HG03558 (cell line): ENCODE data around the gene DTNBP1.

Source experiments
- ATAC-seq: cut with Tn5 transposase; IDR thresholded peaks from one replicate; pipeline ENCODE4 v1.9.1; 2021; ENCODE audit warnings: moderate number of reproducible peaks; ENCODE audit not compliant: unreplicated experiment; ENCODE audit errors: extremely low read depth

The DTNBP1 gene

DNA sequence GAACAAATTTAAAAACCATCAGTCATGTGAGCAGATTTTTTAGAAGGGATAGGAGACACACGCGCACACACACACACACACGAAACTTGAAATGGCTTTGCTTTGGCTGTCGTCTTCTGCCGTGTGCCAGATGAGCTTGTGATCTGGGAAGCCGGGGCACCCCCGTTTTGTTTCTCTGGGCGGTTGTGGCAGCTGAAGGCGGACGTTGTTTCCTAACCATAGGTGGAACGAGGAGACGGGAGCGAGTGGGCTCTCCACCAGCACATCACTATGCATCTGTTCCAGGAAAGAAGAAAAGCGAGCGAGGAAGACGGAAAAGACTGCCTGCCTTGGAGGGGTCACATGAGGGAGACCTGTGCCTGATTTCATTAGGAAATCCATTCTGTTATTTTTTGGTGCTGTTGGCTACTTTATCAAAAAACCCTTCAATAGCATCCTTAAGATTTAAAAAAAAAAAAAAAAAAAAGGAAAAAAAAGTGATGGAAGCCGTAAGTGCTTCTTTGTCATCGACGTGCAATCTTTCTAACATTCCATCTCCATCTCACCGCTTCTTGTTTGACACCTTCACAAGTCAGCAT is 142.1 kb downstream of the DTNBP1 start:
- no peak for ATAC-seq

DNA sequence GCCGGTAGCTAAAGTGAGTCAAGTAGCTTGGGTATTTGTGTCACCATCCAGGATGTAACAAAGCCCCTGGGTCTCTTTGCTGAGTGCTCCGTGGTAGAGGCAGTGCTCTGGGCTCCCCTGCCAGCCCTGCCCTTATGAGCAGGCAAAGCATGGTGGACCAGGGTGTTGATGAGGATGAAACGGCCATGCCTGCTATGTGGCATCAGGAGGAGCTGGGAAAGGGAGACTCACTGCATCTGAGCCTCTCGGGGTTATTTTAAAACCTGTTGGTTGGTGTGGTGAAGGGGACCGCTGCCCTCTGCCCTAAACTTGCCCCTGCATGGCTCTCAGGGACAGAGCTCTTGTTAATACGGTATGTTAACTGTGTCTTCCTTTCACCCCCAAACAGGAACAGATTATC is 143.1 kb downstream of the DTNBP1 start:
- no peak for ATAC-seq

DNA sequence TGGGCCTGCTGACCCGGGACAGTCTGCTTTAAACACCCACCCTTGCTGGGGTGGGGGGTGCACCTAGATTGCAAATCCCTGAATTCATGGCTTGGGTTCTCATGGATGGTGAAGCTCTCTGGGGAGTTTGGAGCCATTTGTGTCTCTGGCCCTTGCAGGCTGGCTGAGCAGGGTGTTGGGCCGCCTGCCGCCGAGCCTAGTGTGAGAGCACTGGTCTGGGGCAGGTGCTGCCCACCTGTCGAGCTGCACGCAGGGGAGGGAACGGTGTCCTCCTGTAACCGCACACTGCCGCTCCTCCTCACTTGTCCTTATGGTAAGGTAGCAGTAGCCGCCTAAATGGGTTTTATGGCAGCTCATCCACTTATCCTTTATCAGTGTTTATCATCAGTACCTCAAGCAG is 143.9 kb downstream of the DTNBP1 start:
- no peak for ATAC-seq

DNA sequence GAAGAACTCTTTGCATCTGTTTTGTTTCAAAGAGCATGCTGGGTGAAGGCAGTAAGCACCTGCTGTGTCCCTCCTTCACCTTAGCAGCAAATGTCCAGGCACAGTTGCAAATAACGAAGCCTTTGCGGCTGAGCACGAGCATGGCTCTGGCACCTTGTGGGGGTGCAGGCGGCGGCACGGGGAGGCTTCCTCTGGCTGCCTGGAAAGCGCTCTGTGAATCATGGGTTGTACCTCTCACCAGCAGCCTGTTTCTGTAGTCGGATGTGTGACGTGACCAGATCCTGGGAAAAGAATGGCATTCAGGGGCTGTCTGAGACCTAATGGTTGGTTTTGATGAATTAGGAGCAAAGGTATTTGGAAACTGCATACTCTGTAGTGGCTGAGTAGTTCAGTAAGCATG is 144.8 kb downstream of the DTNBP1 start:
- ATAC-seq: no peak

DNA sequence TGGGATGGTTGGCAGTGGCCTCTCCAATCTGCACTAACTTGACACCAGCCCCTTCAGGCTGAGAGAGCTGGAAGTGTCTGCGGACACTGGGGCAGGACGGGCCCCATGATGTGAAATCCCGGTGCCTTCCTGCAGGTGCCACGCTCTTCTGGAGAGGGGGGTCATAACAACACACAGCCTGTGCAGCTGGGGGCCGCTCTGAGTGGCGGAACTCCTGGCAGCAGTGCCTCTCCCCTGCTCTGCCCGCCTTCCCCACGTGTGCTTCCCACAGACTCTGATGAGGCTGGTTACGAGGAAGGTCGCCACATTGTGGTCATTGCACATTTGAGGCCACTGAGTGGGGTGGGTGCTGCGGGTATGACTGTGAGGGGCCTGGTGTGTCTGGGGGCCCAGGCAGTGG is 145.2 kb downstream of the DTNBP1 start:
- ATAC-seq: no peak

DNA sequence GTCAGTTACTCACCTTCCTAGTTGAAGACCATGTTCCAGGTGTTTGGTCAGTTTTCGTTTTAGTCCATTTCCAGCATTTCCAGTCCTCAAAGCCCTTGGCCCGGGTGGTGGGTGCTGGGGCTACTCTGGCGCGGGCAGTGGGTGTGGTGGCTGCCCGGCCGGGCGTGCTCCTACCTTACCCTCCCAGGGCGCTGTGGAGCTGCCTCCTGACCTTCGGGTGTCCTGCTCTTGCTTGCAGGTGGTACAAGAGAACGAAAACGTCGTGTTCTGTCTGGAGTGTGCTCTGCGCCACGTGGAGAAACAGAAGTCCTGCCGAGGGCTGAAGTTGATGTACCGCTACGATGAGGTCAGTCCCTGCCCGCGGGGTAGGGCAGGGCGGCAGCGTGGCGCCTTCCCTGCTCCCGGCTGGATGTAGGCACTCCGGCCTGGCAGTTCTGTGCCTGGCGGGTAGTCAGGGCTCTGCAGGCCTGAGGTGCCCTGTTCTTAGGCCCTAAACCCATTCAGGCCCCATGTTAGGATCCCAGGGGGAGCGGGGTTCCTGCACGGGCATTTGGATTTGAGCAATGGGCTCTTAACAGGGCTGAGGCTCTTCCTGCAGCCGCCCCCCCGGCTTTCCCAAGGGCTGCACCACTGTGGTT is 145.8 kb downstream of the DTNBP1 start:
- no peak for ATAC-seq

DNA sequence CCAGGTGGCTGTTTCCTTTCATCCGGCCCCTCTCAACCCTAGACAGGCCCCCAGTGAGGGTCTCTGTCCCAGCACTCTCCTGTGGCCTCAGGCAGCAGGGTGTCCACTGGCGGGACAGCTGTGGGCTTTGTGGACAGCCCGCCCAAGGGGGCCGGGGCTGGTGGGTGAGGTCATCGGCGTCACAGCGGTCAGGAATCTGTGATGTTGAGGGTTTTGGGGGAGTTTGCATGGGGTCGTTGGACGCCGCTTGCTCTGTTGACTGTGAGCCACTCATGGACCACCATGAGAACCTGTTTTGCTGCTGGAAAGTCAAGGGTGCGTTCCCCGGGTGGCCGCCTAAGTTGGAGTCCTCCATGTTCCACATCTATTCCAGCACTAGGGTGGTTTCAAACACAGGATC is 146.4 kb downstream of the DTNBP1 start:
- no peak for ATAC-seq

DNA sequence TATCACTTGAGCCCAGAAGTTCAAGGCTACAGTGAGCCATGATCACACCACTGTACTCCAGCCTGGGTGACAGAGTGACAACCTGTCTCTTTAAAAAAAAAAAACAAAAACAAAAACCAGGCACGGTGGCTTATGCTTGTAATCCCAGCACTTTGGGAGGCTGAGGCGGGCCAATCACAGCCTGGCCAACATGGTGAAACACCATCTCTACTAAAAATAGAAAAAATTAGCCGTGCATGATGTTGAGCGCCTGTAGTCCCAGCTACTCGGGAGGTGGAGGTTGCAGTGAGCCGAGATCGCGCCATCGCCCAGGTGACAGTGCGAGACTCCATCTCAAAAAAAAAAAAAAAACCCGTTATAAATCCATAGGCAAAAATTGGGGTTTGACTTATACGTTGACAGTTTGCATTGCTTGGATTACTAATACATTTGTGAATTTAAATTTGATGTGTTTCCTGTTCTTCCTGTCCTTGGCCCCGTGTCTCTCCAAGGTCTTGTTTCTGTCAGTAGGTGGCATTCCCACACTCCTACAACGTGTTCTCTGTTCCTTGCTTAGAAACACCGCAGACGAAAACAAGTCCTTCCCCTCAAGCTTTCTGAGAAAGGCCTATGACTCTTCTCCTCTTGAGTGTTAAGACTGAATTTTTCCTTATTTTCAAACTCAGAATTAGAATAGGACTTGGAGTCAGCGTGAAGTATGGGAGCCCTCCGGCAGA is 147.0 kb downstream of the DTNBP1 start:
- ATAC-seq: no peak

DNA sequence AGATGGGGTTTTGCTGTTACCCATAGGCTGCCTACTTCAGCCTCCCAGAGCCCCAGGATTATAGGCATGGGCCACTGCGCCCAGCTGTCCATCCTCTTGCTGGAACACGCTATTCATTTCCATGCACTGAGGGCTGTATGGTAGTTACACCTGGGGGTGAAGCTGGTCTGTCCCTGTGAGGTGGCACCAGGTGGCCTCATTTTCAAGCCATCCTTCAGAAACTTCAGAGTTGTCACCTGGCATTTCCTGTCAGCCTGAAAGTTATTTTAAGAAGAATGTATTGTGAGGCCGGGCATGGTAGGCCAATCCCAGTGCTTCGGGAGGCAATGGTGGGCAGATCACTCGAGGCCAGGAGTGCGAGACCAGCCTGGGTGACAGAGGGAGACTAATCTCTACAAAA is 147.6 kb downstream of the DTNBP1 start:
- no peak for ATAC-seq

DNA sequence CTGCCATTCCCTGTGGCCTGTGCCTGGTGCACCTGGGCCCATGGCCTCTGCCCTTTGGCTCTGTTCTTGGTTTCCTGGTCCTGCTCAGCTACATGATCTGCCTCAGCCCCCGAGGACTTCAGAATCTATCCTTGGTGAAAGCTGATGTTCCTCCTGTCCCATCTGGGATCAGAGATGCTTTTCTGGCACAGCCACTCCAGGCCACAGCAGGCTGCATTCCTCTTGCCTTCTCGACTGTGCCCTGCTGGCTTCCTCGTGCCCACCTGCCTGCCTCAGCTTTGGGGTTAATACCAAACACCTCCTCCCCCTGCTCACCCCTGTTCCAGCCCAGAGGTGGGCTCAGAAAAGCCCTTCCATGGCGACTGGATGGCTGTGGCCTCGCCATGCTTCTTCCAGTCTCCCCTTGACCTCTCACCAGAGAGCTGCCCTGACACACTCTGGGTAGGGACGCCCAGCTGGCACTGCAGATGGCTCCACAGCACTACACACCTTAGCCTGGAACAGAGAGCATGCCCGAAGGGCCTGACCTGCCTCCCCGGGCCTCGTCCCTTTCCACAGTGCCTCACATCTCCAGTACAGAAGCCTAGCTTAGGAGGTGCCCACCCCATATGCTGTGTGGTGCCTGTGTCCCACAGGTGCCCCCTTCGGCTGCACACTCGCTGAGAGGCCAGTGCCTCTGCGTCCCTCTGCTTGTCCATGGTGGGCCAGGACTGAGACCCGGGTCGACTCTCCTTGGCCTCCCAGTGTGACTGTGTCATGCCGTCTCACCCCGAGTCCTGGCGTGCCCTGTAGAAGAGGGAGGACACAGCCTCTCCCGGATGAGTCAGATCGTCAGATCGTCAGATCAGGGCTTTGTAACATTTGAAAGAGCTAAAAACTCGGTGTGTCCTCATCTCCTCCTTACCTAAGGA is 148.8 kb downstream of the DTNBP1 start:
- ATAC-seq: no peak

DNA sequence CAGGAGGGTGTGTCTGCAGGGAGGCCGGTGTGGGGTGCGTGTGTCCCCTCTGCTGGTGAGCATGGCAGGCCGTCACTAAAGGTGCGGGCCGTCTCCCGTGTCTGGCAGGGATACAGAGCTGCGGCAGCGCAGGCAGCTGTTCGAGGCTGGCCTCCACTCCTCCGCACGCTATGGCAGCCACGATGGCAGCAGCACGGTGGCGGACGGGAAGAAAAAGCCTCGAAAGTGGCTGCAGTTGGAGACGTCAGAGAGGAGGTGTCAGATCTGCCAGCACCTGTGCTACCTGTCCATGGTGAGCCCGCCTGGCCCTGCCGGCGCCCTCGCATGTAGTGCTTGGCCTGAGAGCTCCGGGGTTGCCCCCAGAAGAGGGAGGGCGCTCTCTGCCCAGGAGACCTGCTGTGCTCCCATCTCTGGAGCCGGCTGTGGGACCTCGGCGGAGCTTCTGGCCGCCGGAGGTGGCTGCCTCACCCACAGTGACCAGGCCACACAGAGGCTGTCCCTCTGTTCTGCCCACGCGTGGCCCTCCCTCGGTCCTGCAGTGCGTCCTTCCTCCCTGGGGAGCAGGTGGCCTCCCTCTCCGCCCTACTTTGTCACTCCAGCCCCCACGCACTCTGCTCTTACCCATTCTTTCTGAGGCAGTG is 149.6 kb downstream of the DTNBP1 start:
- no peak for ATAC-seq

DNA sequence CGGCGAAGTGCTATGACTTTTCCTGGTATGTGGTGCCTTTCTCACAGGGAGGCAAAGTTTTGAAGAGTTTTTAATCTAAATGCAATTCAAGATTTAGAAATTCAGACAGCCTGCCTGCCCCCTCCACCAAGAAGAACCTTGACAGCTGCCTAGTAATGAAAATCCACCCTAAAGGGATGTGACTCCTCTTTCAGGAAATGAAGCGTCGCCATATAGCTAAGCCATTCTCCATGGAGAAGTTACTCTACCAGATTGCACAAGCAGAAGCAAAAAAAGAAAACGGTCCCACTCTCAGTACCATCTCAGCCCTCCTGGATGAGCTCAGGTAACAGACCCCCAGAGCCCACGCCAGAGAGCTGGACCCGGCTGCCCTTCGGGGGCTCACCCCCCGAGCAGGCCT is 150.1 kb downstream of the DTNBP1 start:
- ATAC-seq: no peak

DNA sequence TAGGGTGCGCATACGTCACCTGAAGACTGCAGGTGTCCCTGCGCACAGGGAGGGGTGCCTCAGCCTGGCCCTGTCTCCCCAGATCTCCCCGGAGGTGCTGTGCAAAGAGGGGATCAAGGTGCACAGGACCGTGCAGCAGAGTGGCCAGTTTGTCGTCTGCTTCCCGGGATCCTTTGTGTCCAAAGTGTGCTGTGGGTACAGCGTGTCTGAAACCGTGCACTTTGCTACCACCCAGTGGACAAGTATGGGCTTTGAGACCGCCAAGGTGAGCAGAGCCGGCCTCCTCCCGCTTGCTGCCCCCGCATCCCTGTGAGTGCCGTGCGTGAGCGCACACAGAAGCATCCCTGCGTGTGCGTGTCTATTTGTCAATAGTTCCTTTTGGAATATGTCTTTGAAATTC is 150.7 kb downstream of the DTNBP1 start:
- ATAC-seq: no peak

DNA sequence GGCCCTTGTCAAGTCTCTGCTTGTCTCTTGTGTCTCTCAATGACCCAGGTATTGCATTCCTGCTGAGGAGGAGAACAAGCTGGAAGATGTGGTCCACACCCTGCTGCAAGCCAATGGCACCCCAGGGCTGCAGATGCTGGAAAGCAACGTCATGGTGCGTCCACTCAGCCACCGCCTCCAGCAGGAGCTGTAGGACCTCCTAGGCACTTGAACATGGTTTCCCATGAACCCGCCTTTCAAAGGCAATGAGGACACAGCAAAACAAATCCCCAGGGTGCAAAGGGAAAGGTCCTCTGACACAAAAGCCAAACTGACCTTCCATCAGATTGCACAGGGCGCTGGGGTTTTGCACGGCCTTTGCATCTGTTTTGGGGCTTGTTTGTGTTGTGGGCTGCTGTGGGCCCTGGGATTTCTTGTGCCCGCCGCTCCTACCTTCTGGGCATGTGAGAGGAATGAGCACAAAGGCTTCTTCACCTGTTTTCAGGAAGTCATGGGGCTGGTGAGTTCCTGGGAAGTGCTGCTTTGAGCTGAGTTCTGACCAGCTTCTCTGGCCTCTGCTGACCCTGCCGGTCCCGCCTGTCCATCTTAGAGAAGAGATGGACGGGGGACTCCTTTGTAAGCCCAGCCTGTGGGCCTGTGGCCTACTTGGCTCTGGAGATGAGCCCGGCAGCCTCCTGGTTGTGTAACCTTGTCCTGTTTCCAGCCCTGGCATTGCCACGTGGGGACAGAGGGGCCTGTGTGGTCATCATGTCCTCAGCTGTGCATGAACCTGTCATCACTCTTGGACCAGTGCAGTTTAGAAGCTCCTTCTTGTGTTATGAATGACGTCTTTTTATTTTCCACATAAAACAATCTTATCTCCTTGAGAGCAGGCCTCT is 151.3 kb downstream of the DTNBP1 start:
- no peak for ATAC-seq

DNA sequence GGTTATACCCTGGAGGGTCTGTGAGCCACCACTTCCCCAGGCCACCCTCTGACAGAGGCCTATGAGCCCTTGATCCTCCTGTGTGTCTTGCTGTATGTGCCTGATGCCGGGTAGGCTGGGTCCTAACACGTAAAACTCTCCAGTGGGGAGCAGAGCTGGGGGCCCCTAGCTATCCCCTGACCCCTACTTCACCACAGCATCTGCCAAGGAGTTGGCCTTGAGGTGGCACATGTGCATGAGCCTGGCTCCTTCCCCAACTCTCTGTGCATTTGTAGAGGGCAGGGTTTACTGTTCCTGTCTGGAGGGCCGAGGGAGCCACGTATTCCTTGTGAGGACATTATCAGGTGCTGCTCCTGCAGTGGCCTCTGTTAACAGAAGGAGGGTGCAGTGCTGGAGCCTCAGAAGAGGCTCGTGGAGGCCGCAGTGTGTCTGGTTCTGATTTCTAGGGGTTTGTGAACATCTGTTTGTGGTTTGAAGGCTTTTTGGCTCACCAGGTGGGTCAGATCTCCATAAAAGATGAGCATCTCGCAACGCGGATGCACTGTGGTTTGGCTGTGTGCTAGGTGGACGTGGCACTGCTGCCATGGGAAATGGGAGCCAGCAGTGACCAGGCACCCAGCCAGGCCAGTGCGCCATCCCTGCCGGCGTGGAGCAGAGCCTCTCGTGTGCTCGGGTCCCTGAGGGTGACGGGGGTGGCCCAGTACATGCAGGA is 152.1 kb downstream of the DTNBP1 start:
- no peak for ATAC-seq

DNA sequence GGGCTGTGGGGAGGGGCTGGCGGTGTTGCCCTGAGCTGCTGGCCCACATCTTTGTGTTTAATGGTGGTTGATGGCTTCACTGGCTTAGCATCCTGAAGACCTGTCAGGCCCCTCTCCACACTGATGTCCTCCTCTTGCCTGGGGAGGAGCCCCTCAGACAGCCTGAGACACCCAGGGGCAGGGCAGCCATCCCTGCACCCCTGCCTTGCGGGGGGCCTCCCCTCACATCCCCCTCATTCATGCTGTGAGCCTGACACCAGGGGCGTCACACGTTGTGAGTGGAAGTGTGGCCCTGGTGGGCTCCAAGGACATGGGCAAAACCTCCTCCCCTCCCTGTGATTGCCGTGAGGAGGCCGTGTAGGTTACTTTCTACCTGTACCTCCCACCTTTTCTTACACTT is 152.7 kb downstream of the DTNBP1 start:
- ATAC-seq: no peak

DNA sequence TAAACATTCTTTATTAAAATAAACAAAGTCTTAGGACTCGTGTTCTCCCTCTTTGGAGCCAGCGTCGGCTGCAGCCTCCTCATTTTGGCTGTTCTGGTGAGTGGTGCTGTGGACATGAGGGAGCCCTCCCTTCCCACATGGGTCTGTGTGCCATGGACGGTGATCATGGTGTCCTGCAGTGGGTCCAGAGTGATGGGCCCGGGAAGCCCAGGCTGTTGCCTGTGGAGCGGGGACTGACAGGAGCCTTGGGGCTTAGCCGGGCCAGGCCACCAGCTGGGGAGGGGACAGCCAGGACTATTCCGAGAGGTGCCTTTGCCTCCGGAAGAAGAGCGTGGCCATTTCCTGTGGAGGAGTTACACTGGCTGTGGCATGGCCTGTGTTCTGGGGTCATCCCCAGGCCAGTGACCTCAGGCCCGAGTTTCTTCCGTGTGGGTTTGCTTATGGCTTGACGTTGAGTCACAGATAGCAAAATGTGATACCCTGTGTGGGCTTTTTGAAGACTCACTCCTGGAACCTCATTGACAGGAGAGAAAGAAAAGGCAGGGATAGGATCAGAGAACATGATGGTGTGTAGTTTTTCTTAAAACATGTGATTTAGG is 153.4 kb downstream of the DTNBP1 start:
- no peak for ATAC-seq

DNA sequence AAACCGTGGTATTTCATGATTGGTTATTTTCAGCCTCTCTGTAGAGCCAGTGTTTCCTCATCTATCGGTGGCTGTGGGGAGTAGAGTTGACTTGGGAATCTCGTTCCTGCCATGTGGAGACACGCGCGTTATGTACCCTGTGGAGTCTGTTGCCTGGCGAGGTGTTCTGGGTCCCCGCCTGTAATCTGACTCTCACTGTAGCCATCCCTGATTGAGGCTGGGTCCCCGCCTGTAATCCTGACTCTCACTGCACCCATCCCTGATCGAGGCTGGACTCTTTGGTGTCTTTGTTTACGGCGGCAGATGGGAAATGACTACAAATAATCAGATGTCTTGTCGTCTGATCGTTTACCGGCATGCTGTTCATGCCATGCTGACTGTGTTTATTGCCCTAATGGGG is 153.9 kb downstream of the DTNBP1 start:
- ATAC-seq: no peak
